GM21786 (cell line): Measurements from ENCODE around the gene HS3ST3A1.

ENCODE experiments used
- ATAC-seq: cut with Tn5 transposase; IDR thresholded peaks from one replicate; pipeline ENCODE4 v1.9.1; 2021; ENCODE audit not compliant: unreplicated experiment

HS3ST3A1 gene

DNA sequence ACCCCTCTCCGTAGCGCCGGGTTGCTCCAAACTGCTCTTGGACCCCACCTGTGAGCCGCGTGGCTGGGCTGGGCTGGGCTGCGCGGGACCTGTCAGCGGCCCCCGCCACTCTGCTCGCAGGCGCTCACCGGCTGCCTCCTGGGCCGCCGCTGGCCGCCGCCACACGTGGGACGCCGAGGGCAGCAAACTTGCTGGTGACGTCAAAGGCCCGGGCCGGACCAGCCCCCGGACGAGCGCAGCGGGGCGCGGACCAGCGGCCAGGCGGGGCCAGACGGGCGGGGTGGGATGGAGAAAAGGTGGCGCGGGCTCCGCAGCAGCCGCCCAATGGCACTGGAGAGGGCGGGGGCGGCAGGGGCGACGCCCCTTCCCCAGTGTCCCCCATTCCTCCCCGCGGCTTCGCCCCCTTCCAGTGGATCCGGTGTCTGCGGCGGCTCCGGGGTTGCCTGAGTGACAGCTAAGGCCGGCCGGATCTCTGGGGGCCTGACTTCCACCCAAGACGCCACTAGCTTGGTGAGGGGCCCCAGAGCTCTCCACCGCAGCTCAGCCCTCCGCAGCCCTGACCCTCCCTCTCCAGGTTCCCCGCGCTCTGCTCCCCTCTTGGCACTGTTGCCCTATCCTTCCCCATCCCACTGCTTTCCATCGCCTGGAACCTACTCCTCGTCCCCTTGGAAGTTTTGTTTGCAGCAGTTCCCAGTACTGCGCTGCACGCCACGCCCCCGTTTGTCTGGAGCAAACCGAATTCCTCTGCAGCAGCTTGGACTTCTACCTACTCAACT lies at the start of gene HS3ST3A1:
Gene HS3ST3A1, minus strand, starts transcription at position 154 of the 776 bp plus-strand sequence. CDS start 800 bp downstream, outside the sequence.
- ATAC-seq, result no peak

DNA sequence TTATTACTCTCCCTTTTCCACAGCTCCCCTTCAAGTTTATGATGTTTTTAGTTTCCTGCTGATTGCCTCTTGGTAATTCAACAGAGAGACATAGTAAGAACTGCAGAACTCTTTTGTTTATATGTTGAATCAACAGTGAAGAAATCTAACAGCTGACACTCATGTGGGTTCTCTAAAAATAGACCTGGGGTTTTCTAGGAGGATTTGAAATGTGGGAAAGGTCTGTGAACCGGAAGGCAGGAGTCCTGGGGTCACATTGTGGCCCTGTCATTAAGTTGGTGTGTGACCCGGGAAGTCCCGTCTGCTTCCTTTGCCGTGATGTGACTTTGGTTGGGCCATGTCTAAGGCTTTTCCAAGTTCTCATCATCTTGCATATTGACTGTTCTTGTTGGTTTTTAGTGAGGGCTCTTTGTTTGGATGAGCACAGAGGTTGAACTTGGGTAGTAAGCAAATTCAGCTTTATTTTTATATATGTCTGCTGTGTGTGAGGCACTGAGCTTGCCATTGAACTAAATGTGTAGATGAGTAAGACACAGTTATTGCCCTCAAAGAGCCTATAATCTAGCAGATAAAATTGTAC lies 48.5 kb upstream of the HS3ST3A1 start:
- no peak for ATAC-seq

DNA sequence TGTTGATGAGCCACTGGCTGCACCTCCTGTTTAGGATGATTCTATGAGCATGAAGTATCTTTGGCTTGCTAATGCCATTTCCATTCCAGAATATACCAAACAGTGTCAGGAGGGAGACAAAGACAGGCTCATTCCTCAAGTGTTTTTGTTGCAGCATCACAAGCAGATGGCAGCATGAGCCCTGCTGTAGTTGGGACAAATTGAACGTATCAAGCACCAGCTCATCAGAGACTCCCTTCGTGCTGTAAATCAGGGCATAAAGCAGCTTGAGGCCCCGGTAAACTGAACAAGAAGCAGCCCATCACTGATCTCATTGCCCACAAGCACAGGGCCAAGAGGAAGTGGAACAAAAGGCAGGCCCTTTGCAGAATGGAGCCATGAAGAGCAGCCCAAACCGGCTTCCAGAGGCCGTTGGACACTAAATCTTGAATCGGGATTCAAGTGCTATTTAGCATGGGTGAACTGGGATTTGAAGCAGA lies 45.9 kb upstream of the HS3ST3A1 start:
- ATAC-seq, result no peak

DNA sequence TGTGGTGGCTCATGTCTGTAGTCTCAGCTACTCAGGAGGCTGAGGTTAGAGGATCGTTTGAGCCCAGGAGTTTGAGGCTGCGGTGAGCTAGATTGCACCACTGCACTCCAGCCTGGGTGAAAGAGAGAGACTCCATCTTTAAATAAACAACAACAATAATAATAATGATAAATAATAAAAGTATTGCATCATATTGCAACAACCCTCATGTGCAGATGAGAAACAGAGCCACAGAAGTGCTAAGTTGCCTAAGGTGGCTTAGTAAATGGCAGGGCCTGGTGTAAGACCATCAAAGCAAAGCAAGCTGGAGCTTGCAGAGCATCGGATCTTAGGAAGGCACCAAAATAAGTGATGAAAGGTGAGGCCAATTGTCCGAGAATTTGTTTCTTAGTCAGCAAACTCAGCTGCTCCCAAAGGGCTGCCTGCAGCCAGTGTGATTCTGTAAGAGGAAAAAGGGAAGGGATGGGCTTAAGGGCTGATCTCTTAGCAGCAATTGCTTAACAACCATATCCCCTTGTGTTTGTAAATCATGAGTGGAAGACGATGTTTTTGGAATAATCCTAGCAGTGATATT lies 45.3 kb upstream of the HS3ST3A1 start:
- no peak for ATAC-seq

DNA sequence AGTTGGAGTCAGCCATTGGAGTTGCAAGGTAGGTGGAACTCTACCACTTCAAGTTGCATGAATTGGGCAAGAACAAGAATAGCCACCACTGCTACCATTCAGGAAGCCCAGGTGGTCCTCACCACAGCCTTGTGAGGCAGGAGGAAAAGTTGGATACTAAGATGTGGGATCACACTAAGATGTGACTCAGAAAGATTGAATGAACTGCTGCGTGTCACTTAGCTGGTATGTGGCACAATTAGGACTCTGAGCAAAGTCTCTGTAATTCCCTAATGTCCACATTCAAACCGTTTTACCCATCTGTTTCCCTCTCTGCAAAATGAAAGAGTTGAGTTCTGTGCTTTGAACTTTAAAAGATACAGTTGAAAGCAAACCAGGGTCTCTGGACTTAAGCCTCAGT lies 44.7 kb upstream of the HS3ST3A1 start:
- no peak for ATAC-seq

DNA sequence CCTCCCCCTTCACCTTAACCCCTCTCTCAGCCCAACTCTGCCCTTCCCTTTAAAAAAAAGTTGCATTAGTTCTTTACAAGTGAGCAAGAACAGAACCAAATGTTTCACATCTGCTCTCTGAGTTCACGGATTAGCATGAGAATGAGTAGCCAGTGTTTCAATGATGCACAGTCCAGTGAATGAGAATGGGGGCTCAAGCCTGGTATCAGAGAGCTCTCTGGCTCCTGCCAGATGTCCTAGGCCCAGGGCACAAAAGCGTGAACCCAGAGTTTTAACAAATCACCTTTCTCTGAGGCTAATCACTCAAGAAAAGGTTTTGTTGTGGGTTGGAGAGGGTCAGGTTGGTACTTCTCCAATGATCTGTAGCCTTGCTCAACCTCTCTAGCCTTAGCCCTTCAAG lies 41.5 kb upstream of the HS3ST3A1 start:
- ATAC-seq, result no peak

DNA sequence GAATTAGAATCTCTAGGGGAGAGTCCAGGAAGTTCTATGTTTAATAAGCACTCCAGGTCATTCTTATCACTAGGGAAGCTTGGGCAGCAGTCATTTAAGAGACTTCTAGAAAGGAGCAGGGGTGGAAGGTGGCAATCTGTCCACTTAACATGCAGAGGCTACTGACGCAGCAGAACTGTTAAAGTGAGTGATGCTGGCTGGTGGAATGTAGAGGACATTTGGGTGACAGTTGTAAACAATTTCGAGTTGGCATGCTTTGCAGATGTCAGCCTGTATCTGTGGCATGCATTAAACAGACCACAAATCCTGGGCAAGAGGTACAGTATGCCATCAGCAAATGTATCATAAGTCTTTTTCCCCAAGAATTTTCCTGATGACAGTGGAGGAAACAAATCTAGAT lies 40.5 kb upstream of the HS3ST3A1 start:
- ATAC-seq, result no peak

DNA sequence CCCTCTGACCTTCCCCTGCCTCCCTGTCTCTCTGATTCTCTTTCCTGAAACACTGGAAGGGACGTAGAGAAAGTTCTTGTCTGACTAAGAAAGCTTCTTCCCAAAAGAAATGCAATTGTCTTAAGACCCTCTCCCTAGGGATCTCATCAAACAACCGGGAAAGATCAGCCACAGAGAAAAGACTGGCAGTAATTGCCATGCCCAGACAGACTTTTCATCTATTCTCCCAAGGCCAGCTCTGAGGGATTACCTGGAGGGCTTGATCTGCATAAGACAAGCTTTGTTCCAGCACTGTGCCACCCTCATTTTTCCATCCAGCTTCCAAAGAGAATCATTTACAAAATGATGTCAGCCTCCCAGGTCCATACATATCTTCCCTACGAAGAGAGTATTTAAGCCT lies 38.8 kb upstream of the HS3ST3A1 start:
- no peak for ATAC-seq

DNA sequence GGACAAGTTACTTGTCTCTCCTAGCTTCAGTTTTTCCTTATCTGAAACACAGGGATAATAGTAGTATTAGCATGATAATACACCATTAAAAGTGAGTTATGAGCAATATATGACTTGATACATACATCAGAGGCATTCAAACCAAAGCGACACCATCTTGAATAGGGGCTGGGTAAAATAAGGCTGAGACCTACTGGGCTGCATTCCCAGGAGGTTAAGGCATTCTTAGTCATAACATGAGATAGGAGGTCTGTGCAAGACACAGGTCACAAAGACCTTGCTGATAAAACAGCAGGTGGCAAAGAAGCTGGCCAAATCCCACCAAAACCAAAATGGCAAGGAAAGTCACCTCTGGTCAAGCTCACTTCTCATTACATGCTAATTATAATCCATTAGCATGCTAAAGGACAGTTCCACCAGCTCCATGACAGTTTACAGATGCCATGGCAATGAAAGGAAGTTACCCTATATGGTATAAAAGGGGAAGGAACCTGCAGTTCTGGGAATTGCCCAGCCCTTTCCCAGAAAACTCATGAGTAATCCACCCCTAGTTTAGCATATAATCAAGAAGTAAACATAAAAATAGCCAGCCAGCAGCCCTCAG lies 37.2 kb upstream of the HS3ST3A1 start:
- ATAC-seq, result no peak

DNA sequence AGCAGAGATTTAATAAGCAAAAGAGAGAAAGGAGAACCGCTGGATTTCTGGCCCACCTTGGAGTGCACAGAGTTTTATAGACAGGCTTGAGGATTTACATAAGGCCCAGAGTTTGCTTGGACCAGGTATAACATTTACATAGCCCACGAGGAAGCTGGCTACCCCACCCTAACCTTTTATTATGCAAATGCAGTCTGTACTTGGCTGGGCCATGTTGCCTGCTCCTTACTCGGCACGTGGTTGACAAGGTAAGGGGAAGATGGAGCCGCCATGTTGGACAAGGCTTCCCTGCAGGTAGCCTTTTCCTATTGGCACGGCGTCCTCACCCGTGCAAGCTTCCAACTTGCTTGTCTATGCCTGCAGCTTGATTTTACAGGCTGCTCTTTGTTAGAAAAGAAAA lies 35.2 kb upstream of the HS3ST3A1 start:
- ATAC-seq, result no peak

DNA sequence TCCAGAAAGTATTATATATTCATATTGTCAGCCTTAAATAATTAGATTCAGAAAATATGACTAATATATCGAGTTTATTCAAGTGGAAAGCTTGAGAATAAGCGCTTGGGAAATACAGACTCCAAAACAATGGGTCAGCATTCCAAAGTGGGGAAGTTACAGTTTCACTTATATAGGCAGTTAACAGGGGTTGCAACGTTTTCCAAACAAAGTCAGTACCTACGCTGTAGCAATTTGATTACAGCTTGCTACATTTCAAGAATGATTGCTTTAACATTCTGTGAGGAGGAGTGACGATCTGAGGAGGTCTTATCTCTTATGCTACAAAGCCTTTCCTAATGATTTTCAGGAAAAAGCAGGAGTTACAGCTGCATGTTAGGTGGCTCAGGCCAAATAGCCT lies 34.2 kb upstream of the HS3ST3A1 start:
- no peak for ATAC-seq

DNA sequence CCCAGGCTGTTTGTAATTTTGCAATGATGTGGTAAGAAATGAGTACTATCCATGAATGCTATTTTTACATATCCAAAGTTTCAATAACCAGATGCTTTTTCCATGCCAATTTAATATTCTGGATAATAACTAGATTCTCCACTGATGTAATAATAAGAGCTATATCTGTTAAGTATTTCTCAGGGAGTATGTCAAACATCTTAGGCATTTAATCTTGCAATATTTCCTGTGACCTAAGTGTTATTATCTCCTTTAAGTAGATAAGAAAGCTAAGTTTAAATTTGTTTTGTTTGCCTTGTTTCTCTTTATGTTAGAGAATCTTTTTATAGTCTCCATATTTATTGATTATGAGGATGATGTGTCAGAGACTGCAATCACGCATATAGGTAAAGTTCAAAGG lies 32.3 kb upstream of the HS3ST3A1 start:
- ATAC-seq, result no peak

DNA sequence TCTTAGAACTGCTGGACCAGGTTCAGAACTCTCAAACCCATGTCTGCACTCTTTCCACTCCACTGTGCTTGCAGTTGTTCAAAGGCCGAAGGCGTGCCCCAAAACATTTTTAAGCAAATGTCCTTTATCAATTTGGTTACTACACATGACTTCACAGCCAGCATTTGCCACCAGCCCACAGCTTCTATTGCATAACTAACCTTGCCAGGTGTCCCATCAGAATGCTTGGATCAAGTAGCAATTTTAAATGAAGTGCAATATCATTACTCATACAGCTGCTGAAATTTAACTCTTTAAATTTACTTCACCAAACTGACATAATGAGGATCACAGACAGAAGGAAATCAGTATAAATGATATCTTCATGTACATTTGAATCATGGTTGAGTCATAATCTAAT lies 29.8 kb upstream of the HS3ST3A1 start:
- ATAC-seq, result no peak

DNA sequence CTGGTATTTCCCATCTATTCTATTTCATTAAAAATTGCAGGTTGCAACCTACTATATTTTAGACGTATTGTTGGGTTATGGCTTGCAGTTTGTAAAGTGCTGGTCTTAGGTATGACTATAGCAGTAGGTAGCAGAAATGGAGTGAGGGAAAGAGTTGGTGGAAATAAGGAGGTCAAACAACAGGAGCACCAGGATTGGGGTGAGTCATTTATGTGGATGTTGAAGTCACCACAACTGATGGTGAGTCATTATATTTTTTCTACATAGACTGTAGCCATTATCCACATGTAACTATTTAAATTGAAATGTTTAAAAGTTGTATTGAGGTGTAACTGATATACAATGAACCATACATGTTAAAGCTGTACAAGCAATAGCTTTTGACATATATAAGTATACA lies 25.0 kb upstream of the HS3ST3A1 start:
- ATAC-seq, result no peak

DNA sequence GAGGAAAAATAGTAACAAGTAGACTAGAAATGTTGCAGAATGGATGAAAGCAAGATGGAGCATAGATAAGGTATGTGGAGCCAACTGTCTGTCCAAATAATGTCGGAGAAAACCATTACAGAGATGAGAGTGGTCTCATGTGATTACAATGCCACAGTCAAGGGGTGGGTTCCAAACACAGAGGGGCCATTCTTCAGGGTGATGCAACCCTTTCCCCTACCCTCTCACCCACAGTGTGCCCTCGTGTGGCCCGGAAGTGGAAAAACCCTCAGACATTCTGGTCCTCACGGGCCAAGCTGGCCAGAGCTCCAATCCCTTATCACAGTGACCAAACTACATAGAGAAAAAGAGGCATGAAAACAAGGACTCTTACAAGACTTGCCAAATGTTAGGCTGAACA lies 17.7 kb upstream of the HS3ST3A1 start:
- no peak for ATAC-seq

DNA sequence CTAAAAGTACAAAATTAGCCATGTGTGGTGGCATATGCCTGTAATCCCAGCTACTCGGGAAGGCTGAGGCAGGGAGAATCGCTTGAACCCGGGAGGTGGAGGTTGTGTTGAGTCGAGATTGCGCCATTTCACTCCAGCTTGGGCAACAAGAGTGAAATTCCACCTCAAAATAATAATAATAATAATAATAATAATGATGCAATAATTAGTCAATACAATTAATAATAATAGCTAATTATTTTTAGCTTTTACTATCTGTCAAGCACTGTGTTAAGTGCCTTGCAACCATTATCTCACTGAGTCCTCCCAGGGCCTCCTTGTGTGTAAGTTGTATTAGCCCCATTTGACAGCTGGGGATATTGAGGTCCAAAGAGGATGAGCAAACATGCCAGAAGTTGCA lies 14.3 kb upstream of the HS3ST3A1 start:
- no peak for ATAC-seq

DNA sequence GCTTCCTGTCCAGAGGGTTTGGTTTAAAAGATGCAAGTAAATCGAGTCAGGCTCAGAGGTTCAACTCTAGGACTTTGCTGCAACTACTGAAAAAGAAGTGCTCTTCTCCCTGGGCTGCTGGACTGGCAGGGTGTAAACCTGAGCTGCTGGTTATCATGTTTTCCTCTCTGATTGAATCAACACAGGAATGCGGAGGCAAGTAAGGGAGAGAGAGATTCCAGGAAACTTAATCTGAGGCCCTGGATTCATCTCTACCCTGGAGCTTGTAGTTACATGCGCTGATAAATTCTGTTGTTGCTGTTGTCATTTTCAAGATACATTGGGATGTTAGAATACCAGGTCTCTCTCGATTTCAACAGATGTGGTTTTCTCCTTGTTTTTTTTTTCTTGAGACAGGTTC lies 8.2 kb upstream of the HS3ST3A1 start:
- no peak for ATAC-seq

DNA sequence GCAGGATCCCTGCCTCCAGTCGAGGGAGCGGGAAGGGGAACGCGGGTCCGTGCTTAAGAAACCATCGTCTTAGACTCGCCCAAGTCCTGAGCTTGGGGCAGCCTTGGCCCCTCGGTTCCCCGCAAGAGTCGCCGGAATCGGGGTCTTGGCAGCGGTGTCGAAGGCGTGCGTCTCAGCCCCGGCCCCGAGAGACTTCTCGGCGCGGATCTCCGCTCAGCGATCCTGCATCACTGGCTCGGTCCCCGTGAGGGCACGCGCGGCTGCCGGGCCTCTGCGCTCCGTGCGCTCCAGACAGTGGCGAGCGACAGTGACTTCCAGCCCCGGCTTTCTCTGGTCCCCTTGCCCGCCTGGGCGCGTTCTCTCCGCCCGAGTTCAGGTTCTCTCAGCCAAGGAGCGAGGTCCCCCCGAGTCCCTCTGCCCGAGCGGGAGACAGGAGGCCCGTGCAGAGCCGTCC lies 380 bp downstream of the HS3ST3A1 start:
- no peak for ATAC-seq

DNA sequence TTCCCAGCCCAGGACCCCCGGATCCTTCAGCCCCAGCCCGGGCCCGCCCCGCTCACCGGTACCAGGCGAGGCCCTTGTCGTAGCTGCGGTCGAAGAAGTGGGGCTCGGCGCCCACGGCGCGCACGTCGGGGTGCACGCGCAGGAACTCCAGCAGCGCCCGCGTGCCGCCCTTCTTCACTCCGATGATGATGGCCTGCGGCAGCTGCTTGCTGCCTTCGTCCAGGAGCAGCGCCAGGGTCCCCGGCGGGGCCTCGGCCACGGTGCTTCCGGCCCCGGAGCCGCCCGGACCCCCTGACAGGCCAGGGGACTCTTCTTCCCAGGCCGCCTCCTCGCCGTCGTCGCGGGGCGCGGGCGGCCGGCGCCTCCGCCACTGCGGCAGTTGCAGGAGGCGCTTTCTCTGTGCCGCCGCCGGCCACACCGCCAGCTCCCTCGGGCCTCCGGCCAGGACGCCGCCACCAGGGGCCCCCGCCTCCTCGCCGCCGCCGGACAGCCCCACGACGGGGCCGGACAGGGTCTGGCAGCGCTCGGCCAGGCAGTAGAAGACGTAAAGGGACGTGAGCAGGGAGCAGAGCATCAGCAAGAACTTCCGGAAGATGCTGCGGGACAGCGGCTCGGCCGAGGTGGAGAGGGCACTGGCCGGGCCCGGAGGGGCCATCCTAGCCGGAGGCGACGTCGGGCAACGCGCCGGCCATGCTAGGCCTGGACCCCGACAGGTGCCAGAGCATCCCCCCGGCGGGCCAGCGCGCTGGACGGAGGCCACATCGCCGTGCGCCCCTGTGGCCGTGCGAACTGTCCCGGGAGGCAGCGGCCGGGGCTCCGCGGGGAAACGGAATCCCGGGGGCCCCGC lies 1.0 kb downstream of the HS3ST3A1 start:
- ATAC-seq, result no peak

DNA sequence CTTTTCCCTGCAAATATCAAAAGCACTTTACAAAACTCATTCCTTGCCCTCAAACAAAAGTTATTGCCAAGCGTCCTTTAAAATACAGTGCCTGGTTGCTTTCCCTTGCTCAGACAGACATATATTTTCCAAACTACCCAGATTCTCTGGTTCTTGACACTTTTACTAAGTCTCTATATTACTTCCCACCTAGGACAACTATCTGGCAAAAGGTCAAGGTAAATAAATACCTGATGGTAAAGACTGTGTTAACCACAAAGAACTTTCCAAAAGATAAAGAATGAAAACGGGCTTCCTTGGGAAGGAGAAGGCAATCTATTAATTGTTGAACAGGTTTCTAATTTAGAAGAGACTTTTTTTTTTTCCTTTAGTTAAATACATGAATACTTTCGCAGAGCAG lies 1.9 kb downstream of the HS3ST3A1 start:
- no peak for ATAC-seq

DNA sequence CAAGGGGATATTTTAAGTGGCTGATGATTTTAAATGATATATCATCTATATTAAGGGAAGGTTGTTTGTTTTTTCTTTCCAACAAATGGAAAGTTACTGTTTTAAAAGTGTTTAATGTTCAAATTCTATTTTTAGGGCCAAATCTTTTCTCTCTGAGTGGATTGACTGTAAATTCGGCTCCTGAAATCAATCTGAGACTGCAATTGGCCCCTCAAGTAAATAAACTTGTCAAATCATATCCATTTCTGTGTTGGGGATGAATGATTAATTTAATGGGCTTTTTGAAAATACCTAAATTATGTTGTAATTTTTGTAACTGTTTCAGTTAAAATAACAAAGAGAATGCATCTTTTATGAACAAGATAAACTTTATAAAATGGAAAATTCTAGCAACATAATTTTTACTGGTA lies 2.6 kb downstream of the HS3ST3A1 start:
- no peak for ATAC-seq
